ENCODE measurements around the gene GNE.
"Not testable (repeated sequence)": the region's sequence is repeated elsewhere in the genome, so short reads cannot be mapped to it uniquely, and the experiment has no call there.

GNE gene

DNA sequence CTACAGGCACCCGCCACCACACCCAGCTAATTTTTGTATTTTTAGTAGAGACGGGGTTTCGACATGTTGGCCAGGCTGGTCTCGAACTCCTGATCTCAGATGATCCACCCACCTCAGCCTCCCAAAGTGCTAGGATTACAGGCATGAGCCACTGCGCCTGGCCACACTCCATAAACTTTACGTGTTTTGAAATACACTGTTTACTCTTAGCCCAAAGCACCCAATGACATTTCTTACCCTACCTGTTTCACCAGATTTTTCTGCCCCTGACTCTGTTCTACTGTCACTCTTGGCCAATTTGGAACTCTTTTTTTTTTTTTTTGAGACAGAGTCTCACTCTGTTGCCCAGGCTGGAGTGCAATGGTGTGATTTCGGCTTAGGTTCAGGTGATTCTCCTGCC, 15.1 kb upstream of the GNE start:
- DNase-seq (ENCODE audit: insufficient read length, low spot score); FAIRE-seq: not testable (repeated sequence)

GRCh38 chr9:36268007-36268427, 9.8 kb upstream of the GNE start:
- no peak for FAIRE-seq

GRCh38 chr9:36264896-36265295, 6.6 kb upstream of the GNE start:
- FAIRE-seq (no peak), DNase-seq (ENCODE audit: insufficient read length, low spot score) (no peak)

More at GRCh38 chr9:36268007-36268427, 9.8 kb upstream of the GNE start:
- no peak for DNase-seq (ENCODE audit: insufficient read length, low spot score)

- DNase-seq (ENCODE audit: insufficient read length, low spot score), result no peak
- FAIRE-seq, result no peak
These were observed 5.4 kb upstream of the GNE start for GRCh38 chr9:36263683-36264082.

DNA sequence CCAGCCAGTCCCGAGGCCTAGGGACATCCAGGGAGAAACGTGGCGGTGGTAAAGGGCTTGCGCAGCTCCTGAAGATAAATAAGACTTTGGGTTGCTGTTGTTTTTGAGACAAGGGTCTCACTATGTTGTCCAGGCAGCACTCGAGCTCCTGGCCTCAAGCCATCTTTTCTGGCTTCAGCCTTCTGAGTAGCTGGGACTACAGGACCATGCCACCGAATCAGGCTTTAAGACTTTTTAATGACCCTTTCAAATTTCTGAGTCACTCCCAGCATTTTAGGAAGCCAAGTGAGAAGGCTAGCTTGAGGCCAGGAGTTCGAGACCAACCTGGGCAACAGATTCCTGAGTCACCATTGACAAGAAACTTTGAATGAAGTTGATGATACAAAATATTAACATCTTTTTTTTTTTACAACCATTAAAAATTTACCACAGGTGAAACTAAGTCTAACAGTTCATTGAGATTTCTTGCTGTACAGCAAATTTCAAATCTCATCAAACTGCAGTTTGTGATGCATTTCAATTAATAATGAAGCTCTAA, 817 bp upstream of the GNE start:
- no peak for DNase-seq (ENCODE audit: insufficient read length, low spot score)
- FAIRE-seq, result no peak

GRCh38 chr9:36251428-36251827, 6.8 kb downstream of the GNE start:
- FAIRE-seq, result no peak

DNA sequence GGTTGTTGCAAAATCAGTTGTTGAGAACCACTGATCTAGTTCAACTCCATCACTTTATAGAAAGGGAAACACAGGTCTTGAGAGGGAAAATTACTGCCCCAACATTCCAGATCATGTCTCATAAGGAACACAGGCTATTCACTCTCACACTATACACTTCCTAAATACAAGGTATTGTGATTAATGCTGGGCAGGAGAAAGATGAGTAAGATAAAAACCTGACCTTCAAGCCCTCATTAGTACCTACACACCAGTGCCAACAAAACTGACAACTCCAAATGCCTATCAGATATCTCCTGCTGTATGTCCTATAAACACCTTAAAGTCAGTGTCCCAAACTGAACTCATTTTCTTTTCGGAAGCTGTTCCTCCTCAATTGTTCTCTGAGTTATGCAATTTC, 8.2 kb downstream of the GNE start:
- DNase-seq (ENCODE audit: insufficient read length, low spot score) (no peak), FAIRE-seq (no peak)

More at GRCh38 chr9:36251428-36251827, 6.8 kb downstream of the GNE start:
- DNase-seq (ENCODE audit: insufficient read length, low spot score), result no peak

- DNase-seq (ENCODE audit: insufficient read length, low spot score) (no peak), FAIRE-seq (peak; percentile 59)
These were observed 9.1 kb downstream of the GNE start for GRCh38 chr9:36249189-36249588.

GRCh38 chr9:36248061-36248460, 10.2 kb downstream of the GNE start:
- FAIRE-seq; DNase-seq (ENCODE audit: insufficient read length, low spot score): not testable (repeated sequence)

DNA sequence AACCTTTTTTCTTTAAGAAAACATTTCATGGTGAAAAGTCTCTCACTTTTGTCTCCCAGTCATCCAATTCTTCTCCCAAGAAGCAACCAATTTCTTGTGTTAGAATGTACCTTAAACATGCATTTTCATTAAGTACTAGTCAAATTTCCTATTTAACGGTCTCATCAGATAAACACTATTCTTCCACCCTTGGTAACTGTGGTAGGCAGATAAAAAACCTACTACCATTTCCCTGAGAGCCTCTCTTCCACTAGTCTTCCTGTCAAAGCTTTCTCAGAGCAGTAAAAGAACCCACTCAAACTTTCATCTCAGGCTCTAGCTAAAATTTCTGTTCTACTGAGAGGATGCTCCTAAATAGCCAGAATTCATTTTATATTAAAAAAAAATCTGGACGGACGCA, 10.9 kb downstream of the GNE start:
- DNase-seq (ENCODE audit: insufficient read length, low spot score), result no peak
- no peak for FAIRE-seq

- no peak for FAIRE-seq
- no peak for DNase-seq (ENCODE audit: insufficient read length, low spot score)
These were observed 12.3 kb downstream of the GNE start for GRCh38 chr9:36245906-36246305.

DNA sequence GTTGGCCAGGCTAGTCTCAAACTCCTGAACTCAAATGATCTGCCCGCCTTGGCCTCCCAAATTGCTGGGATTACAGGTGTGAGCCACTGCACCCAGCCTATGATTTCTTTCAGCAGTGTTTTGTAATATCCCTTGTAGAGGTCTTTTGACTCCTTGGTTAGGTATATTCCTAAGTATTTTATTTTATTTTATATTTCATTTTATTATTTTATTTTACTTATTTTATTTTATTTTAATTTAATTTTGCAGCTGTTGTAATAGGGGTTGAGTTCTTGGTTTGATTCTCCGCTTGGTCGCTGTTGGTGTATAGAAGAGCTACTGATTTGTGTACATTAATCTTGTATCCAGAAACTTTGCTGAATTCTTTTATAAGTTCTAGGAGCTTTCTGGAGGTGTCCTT, 18.6 kb downstream of the GNE start:
- DNase-seq (ENCODE audit: insufficient read length, low spot score); FAIRE-seq: not testable (repeated sequence)

DNA sequence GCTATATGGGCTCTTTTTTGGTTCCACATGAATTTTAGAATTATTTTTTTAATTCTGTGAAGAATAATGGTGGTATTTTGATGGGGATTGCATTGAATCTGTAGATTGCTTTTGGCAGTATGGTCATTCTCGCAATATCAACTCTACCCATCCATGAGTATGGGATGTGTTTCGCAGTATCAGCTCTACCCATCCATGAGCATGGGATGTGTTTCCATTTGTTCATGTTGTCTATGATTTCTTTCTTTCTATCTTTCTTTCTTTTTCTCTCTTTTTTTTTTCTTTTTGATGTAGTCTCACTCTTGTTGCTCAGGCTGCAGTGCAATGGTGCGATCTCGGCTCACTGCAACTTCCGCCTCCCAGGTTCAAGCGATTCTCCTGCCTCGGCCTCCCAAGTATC, 19.0 kb downstream of the GNE start:
- not testable (repeated sequence) for DNase-seq (ENCODE audit: insufficient read length, low spot score); FAIRE-seq

GRCh38 chr9:36237230-36237629, 21.0 kb downstream of the GNE start:
- FAIRE-seq, result no peak
- no peak for DNase-seq (ENCODE audit: insufficient read length, low spot score)

DNA sequence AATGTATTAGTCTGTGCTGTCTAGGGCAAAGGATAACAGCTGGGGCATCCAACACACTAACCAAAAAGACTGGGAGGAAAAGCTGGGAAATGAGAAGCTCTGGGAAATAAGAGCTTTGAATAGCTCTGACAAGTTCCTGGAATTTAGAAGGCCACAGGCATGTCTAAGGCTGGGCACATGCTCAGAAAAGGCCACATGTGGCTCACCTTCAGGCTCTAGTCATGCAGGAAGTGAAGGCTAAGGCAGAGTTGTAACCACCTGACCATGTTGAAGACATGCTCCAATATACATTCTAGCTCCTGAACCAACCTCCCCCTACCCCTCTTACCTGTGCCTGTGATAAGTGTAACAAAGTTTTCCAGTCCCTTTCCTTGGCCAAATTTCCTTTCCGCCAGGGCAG, 35.8 kb downstream of the GNE start:
- DNase-seq (ENCODE audit: insufficient read length, low spot score) (no peak), FAIRE-seq (no peak)

DNA sequence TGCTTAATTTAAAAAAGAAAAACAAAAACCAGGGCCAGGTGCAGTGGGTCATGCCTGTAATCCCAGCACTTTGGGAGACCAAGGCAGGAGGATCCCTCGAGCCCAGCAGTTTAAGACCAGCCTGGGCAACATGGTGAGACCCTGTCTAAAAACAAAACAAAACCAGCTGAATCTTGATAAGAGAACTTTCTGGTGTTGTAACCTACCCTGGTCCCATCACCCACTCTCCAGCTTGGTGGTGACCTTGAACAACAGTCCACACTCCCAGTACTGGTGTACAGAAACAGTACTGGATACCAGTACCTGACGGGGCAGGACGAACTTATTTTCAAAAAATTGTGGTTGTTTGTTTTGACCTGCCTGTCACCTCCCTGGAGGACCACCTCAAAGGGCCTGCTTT, 36.6 kb downstream of the GNE start:
- FAIRE-seq (no peak), DNase-seq (ENCODE audit: insufficient read length, low spot score) (no peak)

DNA sequence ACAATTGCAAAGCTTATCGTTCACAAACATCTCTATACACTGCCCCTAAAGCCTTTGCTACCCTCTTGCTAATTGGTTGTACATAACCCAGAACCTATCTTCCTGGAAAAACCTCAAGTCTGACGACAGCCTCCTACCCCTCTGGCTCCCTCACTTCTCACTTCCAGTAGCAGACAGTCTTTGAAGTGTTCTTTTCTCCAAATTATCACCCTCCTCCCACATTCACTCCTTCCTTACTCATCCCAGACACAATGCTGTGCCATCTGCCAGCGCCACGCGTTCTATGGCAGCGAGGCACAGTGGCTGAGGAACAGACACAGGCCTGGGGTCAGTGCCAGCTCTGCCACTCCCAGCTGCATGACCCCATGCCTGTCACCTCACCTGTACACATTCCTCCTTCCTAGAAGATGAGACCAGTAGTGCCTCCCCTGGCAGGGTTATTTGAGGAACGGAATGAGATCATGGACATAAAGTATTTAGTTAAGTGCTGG, 39.8 kb downstream of the GNE start:
- no peak for DNase-seq (ENCODE audit: insufficient read length, low spot score)
- no peak for FAIRE-seq

GRCh38 chr9:36218011-36218410, 40.2 kb downstream of the GNE start:
- no peak for DNase-seq (ENCODE audit: insufficient read length, low spot score)
- no peak for FAIRE-seq

GRCh38 chr9:36217256-36217968, 40.8 kb downstream of the GNE start:
- DNase-seq (ENCODE audit: insufficient read length, low spot score), result no peak
- FAIRE-seq, result no peak

DNA sequence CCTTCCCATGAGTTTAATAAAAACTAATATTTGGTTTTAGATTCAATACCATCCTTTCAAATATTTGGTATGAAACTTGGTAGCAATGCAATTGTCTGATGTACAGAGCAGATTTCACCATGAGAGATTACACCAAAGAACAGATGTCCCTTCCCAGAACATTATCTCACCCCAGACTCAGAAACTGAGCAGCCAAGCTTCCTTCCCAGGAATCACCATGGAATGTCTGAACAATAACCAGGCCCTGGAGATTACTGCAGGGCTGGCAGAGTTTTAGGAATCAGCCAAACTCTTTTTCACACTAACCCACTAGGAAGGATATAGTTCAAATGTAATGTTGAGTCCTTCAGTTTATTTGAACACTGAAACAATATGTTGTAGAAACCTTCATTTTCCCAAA, 43.7 kb downstream of the GNE start:
- DNase-seq (ENCODE audit: insufficient read length, low spot score), result no peak
- no peak for FAIRE-seq

DNA sequence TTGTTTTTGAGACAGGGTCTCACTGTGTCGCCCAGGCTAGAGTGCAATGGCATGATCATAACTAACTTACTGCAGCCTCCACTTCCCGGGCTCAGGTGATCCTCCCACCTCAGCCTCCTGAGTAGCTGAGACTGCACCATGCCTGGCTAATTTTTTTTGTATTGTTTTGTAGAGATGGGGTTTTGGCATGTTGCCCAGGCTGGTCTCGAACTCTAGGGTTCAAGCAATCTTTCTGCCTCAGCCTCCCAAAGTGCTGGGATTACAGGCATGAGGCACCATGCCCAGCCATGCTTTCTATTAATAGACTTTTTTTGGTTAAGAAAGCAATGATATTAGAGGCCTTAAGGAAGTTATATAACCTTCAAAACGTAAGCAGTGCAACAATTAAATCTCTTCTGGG, 44.3 kb downstream of the GNE start:
- no peak for FAIRE-seq
- DNase-seq (ENCODE audit: insufficient read length, low spot score), result no peak

- FAIRE-seq (no peak), DNase-seq (ENCODE audit: insufficient read length, low spot score) (no peak)
These were observed 44.9 kb downstream of the GNE start for GRCh38 chr9:36213387-36213786.
